ENCODE results near the gene POLR2C. TPM values are rescaled to one million over a fixed set of nuclear protein-coding genes. Genes with fewer than 3 reads are reported as not detected.

Gene POLR2C
- total and polyA plus RNA-seq, 2 experiments from 2014 or later = 40.0 to 163 TPM

DNA sequence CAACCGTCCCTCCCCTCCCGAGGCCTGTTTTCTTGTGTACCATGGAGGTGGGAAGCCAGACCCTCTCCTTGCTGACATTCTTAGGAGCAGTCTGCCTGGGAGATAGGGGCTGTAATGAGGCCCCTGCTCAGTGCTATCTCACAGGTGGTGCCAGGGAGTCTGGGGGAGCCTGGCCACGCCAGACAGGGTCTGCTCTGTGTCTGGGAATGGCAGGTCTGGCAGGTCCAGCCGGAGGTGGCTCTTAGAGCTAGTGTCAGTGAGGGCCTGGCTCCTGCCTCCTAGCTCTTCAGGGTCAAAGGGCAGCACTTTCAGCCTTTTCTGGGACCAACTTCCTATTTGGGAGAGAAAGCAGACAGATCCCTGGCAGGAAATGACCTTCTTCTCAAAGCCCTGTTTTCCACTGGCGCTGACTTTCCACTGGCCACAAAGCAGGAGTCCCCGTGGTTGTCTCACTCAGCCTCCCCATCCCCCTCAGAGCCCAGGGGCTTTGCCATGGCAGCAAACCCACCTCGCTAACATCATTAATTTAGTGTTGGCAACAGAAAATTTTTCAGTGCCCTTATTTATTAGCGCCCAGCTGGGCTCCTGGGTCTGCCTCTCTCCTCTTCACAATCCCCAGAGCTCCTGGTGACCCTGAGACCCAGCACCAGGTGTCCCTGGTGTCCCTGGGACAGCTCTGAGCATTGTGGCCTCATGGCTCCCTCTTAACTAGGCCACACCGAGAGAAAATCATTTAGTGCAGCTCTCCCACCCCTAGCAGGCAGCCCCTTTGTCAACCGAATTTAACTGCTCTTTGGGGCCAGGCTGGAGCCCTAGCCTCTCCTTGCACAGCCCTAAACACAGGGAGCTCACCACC, 47.8 kb downstream of the POLR2C start:
- H3F3A ChIP-seq (ENCODE audit: insufficient read depth) = no peaks in the 10 kb centered on the region
- H4K20me1 ChIP-seq (ENCODE audit: insufficient read depth) = no peaks in the 10 kb centered on the region
- no peak overlapping the region for H3K4me2 ChIP-seq (ENCODE audit: unreplicated experiment)
- H3K9me2 ChIP-seq (ENCODE audit: insufficient read depth) = no peaks in the 10 kb centered on the region
- H3K36me3 ChIP-seq (ENCODE audit: low read depth) = no peaks in the 10 kb centered on the region
- H3K4me3 ChIP-seq = no peak overlapping the region
- H3K9me3 ChIP-seq (ENCODE audit: low read depth) = no peaks in the 10 kb centered on the region
- no peak overlapping the region for H2AFZ ChIP-seq
- no peaks in the 10 kb centered on the region for H3K79me2 ChIP-seq (ENCODE audit: insufficient read depth)
- 57 to 61% methylated on average over 10 of the region's 10 CpGs for WGBS, 2 experiments (ENCODE audit: low coverage in 1 of 2, low lambda C conversion rate in 2 of 2, missing lambda C conversion rate in 2 of 2)
- peaks cover 3% of the 10 kb centered on the region; the same call in 1 of the 2 replicates for H3K27me3 ChIP-seq (replicated peaks; ENCODE audit: insufficient read depth)
- no peaks in the 10 kb centered on the region for H3K4me1 ChIP-seq (ENCODE audit: insufficient read depth)
- no peak for TF ChIP-seq EZH2phosphoT487 (IDR thresholded peaks at IDR 0.05; ENCODE audit: insufficient read depth, low read depth)
- no peak for TF ChIP-seq EZH2 (IDR thresholded peaks at IDR 0.05; ENCODE audit: insufficient read depth, poor library complexity, severe bottlenecking)
- H3K27ac ChIP-seq = no peak overlapping the region
- in situ Hi-C loops (cut with MboI) = loop anchor here (10.0 kb wide), 1 partner anchor 205 kb away; no protein-coding TSS in a partner anchor
- no peak overlapping the region for H3K9ac ChIP-seq
- no peak for DNase-seq

DNA sequence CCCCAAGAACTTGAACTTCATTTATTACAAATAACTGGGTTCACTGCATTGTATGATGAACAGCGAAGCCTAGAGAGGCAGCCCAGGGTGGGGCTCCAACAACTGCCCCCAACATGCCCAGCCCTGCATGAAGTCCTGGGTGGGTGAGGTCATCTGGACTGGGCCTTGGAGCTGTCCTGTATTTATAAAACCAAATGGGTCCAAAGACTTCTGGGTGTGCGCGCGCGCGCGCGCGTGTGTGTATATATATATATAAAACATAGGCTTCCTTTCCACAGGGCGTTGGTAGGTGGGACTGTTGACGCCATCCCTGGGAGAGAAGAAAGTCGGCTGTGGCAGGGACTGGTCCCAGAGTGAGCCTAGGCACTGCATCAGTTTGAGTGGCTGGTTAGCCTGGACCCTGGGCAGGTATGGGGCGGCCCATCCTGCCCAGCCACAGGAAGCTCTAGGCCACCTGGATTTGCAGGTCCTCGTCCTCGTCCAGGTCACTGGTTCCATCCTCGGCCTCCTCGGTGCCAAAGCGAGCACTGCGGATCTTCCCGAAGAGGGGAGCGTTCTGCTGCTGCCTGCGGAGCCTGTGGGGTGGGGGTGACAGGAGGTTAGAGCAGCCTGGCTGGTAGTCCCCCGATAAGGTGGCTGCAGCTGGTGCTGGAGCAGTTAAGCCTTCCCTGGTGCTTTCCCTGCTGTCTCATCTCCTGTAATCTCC, 50.0 kb downstream of the POLR2C start:
- TF ChIP-seq EZH2 (IDR thresholded peaks at IDR 0.05; ENCODE audit: insufficient read depth, poor library complexity, severe bottlenecking) = no peak
- no peak for TF ChIP-seq EZH2phosphoT487 (IDR thresholded peaks at IDR 0.05; ENCODE audit: insufficient read depth, low read depth)
- Histone ChIP-seq H3K79me2 (ENCODE audit: insufficient read depth) (no peaks in the 10 kb centered on the region), H2AFZ (no peak overlapping the region), H3K36me3 (ENCODE audit: low read depth) (no peaks in the 10 kb centered on the region), H3K4me3 (no peak overlapping the region), H3K4me2 (ENCODE audit: unreplicated experiment) (no peak overlapping the region), H3K9me2 (ENCODE audit: insufficient read depth) (no peaks in the 10 kb centered on the region), H3K9me3 (ENCODE audit: low read depth) (no peaks in the 10 kb centered on the region), H3K4me1 (ENCODE audit: insufficient read depth) (no peaks in the 10 kb centered on the region), H3K27ac (no peak overlapping the region), H3F3A (ENCODE audit: insufficient read depth) (no peaks in the 10 kb centered on the region), H3K27me3 (replicated peaks; ENCODE audit: insufficient read depth) (no peaks in the 10 kb centered on the region), H3K9ac (no peak overlapping the region), H4K20me1 (ENCODE audit: insufficient read depth) (no peaks in the 10 kb centered on the region)
- in situ Hi-C loops (cut with MboI) = loop anchor here (10.0 kb wide), 1 partner anchor 208 kb away; no protein-coding TSS in a partner anchor
- no peak for DNase-seq
- WGBS, 2 experiments (ENCODE audit: low coverage in 1 of 2, low lambda C conversion rate in 2 of 2, missing lambda C conversion rate in 2 of 2) = 97 to 99% methylated on average over 23 of the region's 23 CpGs

DNA sequence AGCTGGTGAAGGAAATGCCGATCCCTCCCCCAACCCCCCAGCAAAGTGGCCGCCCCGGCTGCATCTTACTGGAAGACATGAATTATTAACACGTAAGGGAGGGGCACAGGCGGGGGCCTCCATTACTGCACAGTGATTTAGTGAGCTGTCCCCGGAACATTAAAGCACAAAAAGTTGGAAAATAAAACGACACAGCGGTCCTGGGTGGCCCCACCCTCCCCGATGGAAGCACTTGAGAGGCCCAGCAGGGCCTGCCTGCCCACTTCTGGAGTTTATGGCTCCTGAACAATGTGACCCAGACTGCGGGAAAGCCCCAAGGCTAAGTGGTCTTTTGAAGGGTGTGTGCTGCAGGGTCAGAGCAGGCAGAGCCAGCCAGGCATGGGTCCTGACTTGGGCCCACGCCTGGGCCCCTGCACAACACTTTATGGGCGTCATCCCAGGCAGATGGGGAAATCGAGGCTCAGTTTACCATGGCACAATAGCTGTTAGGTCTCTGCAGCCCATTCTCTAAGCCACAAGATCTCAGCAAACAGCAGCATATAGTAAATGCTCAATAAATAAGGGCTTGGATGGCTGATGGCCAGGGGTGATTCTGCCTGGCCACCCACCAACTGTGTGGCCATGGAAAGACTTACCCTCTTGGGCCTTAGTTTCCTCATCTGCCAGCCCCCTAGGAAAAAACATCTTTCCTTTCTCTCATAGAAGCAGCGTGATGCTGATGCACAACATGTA, 51.1 kb downstream of the POLR2C start:
- Histone ChIP-seq H4K20me1 (ENCODE audit: insufficient read depth) (no peaks in the 10 kb centered on the region), H3K79me2 (ENCODE audit: insufficient read depth) (no peaks in the 10 kb centered on the region), H3K9me2 (ENCODE audit: insufficient read depth) (no peaks in the 10 kb centered on the region), H3K9ac (no peak overlapping the region), H3K27ac (no peak overlapping the region), H3K36me3 (ENCODE audit: low read depth) (no peaks in the 10 kb centered on the region), H3K4me3 (no peak overlapping the region), H3K9me3 (ENCODE audit: low read depth) (no peaks in the 10 kb centered on the region), H3K27me3 (replicated peaks; ENCODE audit: insufficient read depth) (no peaks in the 10 kb centered on the region), H3K4me1 (ENCODE audit: insufficient read depth) (no peaks in the 10 kb centered on the region), H2AFZ (no peak overlapping the region), H3F3A (ENCODE audit: insufficient read depth) (no peaks in the 10 kb centered on the region), H3K4me2 (ENCODE audit: unreplicated experiment) (no peak overlapping the region)
- no peak for TF ChIP-seq EZH2 (IDR thresholded peaks at IDR 0.05; ENCODE audit: insufficient read depth, poor library complexity, severe bottlenecking)
- TF ChIP-seq EZH2phosphoT487 (IDR thresholded peaks at IDR 0.05; ENCODE audit: insufficient read depth, low read depth) = no peak
- in situ Hi-C loops (cut with MboI) = loop anchor here (10.0 kb wide), 1 partner anchor 209 kb away; no protein-coding TSS in a partner anchor
- 49 to 50% methylated on average over 14 of the region's 14 CpGs for WGBS, 2 experiments (ENCODE audit: low coverage in 1 of 2, low lambda C conversion rate in 2 of 2, missing lambda C conversion rate in 2 of 2)
- DNase-seq = no peak

DNA sequence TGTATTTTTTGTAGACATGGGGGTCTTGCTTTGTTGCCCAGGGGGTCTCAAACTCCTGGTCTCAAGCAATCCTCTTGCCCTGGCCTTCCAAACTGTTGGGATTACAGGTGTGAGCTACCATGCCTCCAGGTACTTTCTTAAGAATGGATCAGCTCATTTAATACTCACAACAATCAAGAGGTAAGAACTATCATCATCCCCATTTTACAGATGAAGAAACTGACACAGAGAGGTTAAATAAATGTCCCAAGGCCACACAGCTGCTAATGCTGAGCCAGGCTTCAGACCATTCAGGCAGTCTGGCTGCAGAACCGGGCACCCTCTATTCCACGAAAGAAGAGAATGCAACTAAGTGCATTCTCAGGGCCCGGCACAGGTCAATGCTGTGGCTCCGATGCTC, 51.9 kb downstream of the POLR2C start:
- H3K4me2 ChIP-seq (ENCODE audit: unreplicated experiment) = no peak overlapping the region
- no peaks in the 10 kb centered on the region for H3F3A ChIP-seq (ENCODE audit: insufficient read depth)
- H4K20me1 ChIP-seq (ENCODE audit: insufficient read depth) = no peaks in the 10 kb centered on the region
- no peaks in the 10 kb centered on the region for H3K79me2 ChIP-seq (ENCODE audit: insufficient read depth)
- no peaks in the 10 kb centered on the region for H3K9me2 ChIP-seq (ENCODE audit: insufficient read depth)
- TF ChIP-seq EZH2phosphoT487 (IDR thresholded peaks at IDR 0.05; ENCODE audit: insufficient read depth, low read depth) (no peak), EZH2 (IDR thresholded peaks at IDR 0.05; ENCODE audit: insufficient read depth, poor library complexity, severe bottlenecking) (no peak)
- no peak overlapping the region for H2AFZ ChIP-seq
- H3K4me3 ChIP-seq = no peak overlapping the region
- H3K27me3 ChIP-seq (replicated peaks; ENCODE audit: insufficient read depth) = no peaks in the 10 kb centered on the region
- no peak for DNase-seq
- no peak overlapping the region for H3K9ac ChIP-seq
- no peaks in the 10 kb centered on the region for H3K4me1 ChIP-seq (ENCODE audit: insufficient read depth)
- no peaks in the 10 kb centered on the region for H3K36me3 ChIP-seq (ENCODE audit: low read depth)
- in situ Hi-C loops (cut with MboI) = loop anchor here (10.0 kb wide), 1 partner anchor 210 kb away; no protein-coding TSS in a partner anchor
- H3K9me3 ChIP-seq (ENCODE audit: low read depth) = no peaks in the 10 kb centered on the region
- no peak overlapping the region for H3K27ac ChIP-seq
- 73 to 75% methylated on average over 4 of the region's 4 CpGs for WGBS, 2 experiments (ENCODE audit: low coverage in 1 of 2, low lambda C conversion rate in 2 of 2, missing lambda C conversion rate in 2 of 2)

Data from GM23248 (cell line).